ENCODE results near the gene IGF2BP3.
A peak's percentile ranks its signal among the peaks of the same experiment; 100 is the strongest.
"Not testable (repeated sequence)": the region's sequence is repeated elsewhere in the genome, so short reads cannot be mapped to it uniquely, and the experiment has no call there.

The IGF2BP3 gene

DNA sequence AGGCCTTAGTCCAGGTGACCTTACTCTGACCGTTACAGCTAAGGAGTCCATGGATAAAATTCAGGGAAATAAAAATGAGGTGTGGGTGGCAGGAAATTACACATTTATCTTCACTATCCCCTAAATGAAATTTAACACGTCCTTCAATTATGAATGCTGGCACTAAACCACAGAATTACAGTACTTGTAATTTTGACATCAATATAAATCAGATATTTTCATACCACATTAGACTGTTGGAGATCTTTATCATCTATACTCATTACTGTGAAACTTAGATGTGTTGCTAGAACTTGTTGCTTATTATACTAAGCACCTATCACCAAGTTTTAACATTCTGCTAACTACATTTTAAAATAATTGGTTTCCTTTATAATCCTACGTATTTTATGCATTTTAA, 51.1 kb downstream of the IGF2BP3 start:
- FAIRE-seq = no peak

DNA sequence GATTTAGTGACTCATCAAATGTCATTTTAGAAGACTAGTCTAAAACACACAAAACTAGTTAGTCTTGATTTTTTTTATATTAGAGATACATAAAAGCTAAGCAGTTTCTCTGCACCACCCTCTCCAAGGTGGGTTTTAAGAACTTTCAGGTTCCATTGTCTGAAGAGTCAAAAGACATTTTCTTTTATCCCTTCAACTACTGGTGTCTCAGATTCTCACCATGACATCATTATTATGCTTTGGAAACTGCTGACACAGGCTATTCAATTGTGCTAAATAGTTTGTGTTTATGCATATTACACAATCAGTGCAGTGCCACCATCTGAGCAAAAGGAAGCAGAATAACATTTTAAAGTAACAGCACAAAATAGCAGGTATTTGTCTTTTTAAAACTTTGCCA, 52.2 kb downstream of the IGF2BP3 start:
- FAIRE-seq = no peak

DNA sequence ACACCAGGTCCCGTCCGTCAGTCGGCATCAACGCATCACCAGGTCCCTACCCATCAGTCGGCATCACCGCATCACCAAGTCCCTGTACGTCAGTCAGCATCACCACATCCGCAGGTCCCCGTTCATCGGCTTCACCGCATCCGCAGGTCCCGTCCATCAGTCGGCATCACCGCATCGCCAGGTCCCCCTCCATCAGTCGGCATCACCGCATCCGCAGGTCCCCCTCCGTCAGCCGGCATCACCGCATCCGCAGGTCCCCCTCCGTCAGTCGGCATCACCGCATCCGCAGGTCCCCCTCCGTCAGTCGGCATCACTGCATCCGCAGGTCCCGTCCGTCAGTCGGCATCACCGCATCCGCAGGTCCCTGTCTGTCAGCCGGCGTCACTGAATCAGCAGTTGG, 55.1 kb downstream of the IGF2BP3 start:
- no peak for FAIRE-seq

DNA sequence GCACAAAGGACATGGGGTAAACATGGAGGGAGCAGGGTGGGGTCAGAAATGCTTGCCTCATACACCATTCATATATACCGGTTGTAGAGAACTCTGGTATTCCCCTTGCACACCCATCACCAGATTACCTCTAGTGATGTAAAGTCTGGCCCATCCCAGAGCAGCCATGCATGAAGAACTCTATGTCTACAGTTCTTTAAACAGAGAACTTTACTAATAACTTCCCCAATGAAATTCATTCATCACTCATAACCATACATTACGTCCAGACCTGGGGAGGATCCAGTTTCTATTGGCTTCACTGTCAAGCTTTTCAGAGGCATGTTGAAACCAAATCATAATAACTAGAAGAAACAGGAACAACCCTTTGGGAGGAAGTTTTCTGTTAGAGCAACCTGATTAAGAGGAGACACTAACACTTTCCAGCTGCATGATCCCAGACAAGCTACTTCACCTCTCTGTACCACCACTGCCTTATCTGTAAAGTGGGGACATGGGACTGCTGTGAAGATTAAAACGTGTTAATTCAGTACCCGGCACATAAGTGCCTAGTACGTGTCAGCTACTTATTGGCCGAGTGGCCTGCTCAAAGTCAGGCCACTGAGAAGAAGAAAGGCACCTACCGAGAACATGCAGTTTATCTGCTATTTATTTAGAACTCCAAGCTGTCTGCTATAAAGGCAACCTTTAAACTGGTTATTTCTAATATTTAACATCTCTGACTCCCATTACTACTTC, 59.7 kb downstream of the IGF2BP3 start:
- no peak for FAIRE-seq

DNA sequence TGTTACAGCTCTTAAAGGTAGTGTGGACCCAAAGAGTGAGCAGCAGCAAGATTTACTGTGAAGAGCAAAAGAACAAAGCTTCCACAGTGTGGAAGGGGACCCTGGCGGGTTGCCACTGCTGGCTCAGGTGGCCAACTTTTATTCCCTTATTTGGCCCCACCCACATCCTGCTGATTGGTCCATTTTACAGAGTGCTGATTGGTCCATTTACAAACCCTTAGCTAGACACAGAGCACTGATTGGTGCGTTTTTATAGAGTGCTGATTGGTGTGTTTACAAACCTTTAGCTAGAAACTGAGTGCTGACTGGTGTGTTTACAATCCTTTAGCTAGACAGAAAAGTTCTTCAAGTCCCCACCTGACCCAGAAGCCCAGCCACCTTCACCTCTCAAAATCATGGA, 63.7 kb downstream of the IGF2BP3 start:
- FAIRE-seq = not testable (repeated sequence)

DNA sequence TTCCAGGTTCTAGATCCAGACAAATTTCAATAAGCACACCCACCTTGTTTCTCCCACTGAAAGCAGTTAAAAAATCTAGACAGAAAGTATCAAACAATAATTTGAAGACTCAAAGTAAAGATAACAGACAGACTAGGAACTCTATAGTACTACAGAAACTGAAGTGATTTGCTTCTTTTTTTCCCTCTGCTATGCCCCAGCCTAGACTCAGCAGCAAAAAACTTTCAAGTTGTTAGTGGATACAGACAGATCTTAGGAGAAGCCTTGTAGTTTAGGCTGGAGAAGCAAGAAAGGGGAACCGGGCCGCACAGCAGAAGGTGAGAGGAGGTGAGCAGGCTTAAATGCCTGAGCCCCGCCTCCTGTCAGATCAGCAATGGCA, 65.1 kb downstream of the IGF2BP3 start:
- FAIRE-seq = no peak

DNA sequence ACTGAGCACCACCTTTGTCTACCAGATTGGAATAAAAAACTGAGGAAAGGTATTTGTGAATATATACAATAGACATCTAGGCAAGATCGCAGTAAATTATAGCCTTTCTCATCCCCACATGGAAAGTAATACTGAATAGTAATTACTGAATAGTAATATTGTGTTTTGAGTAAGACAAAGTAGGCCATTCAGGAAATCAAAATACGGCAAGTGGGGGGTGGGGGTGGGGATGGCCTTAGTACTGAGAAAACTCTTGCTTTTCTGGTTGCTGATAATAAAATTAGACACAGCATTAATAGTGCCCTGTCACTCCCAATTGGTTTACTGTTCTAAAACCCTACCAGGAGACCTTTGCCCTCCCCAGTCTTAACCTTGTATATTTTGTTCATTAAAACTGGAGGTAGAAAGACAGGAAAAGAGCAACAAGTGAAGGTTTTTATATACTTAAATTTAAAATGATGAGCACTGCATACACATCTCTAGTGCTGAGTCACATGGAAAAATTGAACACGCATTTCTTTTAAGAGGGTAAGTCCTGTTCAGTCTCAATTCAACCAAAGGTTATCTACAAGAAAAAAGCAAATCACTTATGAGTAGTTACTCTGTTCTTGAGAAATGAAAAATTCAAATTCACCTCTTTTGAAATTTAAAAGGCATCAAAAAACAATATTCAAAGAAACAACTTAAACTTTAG, 65.6 kb downstream of the IGF2BP3 start:
- no peak for FAIRE-seq

DNA sequence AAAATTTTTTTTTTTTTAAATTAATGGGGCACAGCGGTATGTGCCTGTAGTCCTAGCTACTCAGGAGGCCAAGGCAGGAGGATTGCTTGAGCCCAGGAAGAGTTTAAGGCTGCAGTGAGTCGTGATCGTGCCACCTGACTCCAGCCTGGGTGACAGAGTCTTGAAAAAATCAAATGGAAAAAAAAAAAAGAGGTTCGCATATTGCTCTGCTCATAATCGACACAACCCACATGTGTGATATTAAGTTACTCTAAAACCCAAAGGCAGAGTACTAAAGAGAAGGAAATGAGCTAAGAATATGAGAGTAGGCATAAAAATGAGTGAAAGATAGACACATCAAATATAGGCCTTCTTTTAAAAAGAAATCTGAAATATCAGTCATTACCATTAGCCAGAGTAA, 66.3 kb downstream of the IGF2BP3 start:
- no peak for FAIRE-seq

DNA sequence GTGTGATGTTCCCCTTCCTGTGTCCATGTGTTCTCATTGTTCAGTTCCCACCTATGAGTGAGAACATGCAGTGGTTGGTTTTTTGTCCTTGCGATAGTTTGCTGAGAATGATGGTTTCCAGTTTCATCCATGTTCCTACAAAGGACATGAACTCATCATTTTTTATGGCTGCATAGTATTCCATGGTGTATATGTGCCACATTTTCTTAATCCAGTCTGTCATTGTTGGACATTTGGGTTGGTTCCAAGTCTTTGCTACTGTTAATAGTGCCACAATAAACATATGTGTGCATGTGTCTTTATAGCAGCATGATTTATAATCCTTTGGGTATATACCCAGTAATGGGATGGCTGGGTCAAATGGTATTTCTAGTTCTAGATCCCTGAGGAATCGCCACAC, 72.2 kb downstream of the IGF2BP3 start:
- FAIRE-seq = not testable (repeated sequence)

DNA sequence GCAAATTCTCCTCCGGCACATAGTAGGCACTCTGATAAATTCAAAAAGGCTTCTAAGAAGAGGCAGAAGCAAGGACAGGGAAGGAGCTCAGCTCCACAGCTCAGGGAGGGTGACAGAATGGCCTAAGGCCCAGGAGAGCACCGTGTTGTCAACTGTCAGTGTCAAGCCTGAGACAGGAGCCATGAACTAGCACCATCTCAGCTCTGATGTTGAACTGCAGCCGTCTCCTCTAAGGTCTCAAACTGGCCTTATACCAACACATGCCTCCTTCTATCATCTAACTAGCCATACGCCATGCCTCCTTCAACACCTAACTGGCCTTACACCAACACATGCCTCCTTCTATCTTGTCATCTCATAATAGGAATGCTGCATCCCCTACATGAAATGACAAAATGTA, 73.0 kb downstream of the IGF2BP3 start:
- no peak for FAIRE-seq

DNA sequence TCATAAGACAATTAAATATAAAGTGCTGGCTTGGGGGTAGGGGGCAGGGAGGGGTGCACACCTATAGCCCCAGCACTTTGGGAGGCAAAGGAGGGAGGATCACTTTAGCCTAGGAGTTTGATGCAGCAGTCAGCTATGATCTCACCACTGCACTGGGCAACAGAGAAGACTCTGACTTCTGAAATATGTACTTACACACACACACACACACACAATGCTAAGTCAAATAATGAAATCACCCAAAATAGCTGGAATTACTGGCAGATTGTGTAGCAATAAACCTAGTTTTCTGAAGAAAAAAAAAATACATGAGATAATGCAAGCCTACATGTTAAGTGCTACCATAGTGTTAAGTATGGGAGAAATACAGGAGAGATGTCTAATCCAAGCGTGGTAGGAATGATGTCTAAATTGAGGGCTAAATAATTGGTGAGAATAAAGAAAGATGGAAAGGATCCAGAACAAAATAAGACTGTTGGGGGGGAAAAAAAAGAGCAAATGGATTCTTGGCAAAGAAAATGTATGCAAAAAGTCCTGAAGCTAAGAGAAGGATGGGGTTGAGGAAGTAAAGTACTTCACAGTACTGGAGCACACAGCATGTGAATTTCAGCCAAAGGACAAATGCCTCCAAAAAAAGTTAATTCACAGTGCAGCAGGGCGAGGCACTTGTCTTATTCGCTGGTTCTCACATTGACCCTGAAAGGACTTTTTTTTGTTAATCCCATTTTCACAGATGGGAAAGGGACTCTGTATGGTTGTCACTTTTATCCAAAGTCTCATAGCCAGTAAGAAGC, 73.9 kb downstream of the IGF2BP3 start:
- no peak for FAIRE-seq

DNA sequence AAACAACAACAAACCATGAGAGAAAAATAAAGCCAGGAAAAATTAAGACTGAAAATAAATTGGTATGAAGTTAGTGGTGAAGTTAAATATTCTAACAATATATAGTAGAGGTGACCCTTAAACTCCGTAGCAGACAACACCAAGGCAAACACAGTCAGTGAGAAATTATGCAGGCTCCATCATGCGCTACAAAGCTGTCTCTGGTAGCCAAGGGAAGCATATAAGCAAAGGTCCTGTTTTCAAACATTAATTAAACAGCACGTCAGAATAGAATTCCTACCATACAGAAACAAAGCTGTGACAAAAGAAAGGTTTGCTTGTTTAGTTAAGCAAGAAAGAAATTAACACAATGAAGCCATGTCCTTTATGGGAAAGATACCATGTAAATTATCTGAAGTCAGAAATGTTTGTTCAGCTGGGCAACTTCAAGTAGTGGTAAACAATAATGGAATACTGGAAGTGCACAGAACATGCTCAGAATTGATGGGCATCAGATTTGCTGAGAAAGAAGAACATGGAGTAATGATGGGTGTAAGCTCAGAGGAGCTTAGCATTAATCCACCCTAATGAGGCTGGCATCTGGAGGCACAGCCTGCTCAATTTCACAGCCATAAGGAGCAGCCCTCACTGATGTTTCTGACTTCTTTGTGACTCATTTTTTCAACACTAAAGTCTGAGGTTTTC, 75.7 kb downstream of the IGF2BP3 start:
- FAIRE-seq = peak; percentile 92

DNA sequence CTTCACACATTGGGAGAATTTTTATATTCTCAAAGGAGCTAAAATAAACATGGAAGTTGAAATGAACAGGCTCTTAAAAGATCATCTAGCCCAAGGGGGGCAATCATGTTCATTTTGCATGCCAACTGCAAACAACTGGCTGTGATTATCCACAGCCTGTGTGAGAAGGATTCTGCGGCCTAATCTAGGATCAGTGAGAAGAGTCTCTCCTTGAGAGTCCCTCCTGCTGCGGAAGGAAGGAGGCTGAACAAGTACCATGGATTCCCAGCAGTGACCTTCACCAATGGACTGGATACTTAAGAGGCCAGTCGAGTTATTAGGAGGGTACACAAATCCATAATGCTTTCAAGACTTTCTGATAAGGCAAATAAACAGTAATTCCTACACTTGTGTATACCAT, 76.7 kb downstream of the IGF2BP3 start:
- no peak for FAIRE-seq

DNA sequence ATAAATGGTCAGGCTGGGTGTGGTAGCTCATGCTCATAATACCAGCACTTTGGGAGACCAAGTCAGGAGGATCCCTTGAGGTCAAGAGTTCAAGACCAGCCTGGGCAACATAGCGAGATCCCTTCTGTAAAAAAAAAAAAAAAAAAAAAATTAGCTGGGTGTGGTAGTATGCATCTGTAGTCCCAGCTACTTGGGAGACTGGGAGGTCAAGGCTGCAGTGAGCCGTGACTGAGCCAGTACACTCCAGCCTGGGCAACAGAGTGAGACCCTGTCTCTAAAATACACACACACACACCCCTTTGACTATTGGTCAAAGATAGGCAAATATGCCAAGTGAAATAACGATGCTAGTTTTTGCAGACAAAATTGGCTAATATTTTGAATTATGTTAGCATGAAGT, 80.6 kb downstream of the IGF2BP3 start:
- FAIRE-seq = no peak

DNA sequence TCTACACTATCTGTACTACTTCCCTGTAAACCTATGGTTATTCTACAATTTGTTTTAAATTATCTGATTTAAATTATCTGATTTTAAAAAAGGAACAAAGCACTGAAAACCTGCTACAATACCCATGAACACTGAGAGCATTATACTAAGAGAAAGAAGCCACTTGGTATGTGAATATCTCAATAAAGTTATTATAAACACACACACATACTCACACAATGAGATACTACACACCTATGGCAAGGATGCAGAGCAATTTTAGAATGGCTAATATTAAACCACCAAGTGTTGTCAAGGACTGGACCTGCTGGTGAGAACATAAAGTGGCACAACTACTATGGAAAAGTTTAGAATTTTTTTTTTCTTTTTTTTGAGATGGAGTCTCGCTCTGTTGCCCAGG, 82.7 kb downstream of the IGF2BP3 start:
- FAIRE-seq = no peak

DNA sequence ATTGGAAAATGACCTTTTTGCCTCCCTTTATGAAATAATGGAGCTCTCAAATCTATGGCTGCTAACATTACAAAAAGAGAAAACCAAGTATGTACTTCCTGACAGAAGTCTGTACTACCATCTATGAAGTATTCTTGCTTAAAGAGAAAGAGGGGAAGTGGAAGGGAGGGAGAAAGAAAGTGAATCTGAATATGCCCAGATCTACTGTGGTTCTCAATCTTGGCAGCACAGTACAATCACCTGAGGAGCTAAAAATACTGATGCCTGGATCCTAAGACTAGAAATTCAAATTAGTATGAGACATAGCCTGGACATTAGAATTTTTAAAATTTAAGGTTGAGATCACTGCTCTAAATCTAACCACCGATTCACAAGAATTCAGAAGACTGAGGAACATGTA, 85.2 kb downstream of the IGF2BP3 start:
- no peak for FAIRE-seq

DNA sequence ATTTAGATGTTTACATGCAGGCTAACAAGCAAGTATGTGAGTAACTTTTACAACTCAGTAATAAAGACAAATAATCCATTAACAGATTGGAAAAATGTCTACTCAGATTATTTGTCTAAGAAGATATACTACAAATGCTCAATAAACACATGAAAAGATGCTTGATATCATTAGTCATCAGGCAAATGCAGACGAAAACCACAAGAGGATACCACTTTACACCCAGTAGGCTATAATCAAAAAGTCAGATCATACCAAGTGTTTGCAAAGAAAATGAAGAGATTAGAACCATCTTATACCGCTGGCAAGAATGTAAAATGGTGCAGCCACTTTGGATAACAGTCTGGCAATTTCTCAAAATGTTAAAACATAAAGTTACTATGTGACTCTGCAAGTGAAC, 87.1 kb downstream of the IGF2BP3 start:
- no peak for FAIRE-seq

DNA sequence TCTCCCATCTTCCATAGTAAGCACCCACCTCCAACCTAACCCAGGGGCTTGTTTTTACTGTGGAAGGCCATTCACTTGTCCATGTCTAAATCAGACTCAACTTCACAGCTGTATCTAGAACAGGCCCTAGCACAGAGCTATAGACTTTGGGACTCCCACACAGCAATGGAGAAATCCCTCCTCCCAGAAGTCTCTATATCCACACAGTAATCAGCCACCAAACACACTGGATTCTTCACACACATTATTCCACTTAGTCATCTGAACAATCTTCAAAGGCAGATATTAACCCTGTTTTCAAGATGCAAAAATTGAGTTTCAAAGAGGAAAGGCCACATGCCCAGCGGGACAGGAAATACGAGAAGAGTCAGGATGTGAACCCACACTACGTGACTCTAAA, 89.3 kb downstream of the IGF2BP3 start:
- FAIRE-seq = no peak

DNA sequence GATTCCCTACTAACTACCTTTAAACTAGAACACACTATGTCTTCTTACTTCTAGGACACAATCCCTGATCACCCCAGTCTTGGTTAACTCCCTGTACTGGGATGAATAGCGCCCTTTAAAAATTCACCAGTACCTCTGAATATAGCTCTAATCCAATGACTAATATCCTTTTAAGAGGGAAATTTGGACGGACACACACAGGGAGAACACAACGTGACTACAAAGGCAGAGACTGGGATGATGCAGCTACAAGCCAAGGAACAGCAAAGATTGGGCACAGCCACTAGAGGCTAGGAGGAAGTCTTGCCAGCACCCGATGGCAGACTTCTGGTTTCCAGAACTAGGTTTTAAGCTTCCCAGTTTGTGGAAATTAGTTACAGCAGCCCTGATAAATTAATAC, 89.7 kb downstream of the IGF2BP3 start:
- FAIRE-seq = no peak

DNA sequence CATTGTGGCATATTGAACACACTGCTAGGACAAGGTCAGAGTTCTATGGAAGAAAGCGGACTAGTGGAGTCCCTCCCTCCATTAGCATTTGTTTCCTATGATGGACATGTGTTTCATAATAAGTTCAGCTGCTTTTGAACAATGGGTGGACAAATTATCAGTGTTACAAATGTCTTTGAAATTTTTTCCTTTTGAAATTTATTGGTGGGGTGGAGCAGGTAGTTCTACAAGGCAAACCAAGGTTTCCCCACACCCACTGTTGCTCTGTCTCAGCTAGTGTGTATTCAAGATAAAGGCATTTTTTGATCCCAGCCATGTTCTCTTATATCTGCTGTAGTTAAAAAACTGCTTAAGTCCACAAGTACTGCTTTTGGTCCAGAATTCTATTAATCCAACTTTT, 91.3 kb downstream of the IGF2BP3 start:
- no peak for FAIRE-seq

DNA sequence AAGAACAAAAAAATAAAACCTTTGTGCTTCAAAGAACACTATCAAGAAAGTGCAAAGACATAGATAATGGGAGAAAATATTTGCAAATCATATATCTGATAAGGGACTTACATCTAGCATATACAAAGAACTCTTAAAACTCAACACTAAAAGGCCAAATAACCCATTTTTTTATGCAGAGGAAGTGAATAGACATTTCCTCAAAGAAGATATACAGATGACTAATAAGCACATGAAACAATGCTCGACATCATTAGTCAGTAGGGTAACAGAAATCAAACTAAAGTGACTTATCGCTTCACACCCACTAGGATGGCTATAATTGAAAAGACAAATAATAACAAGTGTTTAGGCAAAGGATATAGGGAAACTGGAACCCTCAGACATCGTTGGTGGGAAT, 93.2 kb downstream of the IGF2BP3 start:
- FAIRE-seq = no peak

DNA sequence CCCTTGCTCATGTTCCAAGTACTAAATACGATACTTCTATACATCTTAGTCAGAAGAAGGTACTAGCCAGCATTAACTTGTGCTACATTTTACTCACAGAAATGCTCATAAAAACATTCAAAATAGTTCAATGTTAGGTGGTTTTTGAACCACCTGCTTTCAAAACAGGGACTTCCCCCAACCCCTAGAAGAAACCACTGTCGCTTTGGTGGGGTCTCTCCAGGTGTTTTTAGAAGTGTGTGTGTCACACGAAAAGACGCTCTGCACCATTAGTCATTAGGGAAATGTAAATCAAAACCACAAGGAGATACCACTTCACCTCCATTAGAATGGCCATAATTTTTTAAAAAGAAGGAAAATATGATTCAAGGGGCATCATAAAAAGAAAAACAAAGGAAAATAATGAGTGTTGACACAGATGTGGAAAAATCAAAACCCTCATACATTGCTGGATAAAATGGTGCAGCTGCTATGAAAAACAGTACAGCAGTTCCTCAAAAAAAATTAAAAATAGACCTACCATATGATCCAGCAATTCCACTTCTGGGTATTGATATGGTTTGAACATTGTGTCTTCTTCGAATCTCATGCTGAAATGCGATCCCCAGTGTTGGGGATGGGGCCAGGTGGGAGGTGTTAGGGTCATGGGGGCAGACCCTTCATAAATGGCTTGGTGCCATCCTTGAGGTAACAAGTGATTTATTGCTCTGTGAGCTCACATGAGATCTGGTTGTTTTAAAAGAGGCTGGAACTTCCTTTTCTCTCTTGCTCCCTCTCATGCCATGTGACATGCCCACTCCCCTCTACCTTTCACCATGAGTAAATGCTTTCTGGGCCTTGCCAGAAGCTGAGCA, 96.9 kb downstream of the IGF2BP3 start:
- FAIRE-seq = no peak

All from islet of Langerhans (tissue), 1 donor.